ENCODE results near the gene SERTAD2.

SERTAD2 gene

DNA sequence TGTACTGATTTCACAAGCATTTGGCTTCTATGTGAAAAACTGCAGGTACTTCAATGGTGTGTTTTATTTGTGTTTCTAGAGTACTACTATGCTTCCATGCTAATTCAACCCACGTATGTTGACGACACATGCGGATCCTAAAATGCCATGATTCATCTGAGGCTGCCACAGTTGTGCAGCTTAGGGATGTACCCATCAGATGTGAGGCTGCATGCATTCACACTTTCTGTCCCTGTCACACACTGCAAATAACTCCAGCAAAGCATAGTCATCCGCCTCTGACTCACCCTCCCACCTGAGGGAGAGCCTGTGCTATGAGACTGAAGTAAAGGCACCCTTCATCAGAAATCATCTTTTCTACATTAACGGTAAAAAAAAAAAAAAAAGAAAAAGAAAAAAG is 22.1 kb upstream of the SERTAD2 start:
- DNase-seq (ENCODE audit: low read depth), result peak; percentile 63

DNA sequence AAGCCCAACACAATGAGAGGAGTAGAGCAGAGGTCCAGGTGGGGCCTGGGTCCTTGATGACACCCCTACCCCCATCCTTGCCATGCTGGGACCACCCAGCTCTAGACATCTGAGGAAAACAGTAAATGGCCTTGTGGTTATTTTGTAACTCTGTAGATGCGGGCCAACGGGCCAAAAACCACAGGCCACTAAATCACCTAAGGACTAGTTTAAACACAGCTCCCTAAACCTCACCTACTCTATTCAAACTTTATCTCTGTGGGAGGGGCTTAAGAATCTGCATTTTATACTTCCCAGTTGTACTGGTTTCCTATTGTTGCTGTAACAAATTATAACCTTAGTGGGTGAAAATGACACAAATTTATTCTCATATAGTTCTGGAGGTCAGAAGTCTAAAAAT is 19.0 kb upstream of the SERTAD2 start:
- no peak for DNase-seq (ENCODE audit: low read depth)

DNA sequence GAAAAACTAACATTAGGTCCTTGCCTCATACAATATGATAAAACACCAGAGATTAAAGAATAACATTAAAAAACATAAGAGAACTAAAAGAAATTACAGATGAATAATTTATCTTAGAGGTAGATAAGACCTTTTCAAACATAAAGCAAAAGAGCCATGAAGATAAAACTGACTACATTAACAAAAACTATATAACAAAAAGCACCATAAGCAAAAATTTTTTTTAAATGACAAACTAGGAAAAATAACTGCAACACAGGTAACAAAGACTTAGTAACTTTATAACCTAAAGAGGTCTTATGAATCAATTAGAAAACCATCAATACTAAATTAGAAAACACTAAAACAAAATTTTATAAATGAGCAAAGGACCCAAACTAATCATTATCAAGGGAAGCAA is 16.3 kb upstream of the SERTAD2 start:
- no peak for DNase-seq (ENCODE audit: low read depth)

DNA sequence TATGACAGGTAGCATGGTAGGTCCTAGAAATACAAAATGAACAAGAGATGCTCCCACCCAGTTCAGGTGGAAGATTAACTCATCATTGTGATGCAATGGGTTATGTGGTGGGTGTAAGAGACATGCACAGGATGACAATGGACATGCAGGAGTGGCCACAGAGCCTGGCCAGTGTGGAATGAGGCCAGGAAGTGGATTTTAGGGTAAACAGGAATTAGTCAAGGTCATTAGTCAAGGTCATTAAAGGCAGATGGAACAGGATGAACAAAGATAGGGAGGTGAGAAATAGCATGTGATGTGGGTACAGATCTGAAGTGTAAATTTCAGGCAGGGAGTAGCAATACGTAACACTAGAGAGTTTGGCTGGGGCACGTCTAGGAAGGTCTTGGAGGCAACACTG is 15.6 kb upstream of the SERTAD2 start:
- DNase-seq (ENCODE audit: low read depth), result no peak

DNA sequence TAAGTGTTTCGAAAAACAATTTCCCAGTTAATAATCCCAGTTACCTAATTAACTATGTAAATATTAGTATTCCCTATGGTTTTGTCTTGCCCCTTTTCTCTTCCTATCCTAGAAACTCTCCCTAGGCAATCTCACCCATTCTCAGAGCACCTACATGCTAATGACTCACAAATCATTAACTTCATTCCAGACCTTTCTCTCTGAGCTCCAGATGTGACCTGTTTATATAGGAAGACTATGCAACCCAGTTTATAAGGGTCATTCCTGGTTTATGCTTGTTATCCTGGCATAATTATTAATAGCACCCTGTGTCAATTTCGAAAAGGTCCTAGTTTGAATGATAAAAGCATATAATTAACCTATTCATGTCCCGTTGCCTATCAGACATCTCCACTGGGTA is 14.8 kb upstream of the SERTAD2 start:
- DNase-seq (ENCODE audit: low read depth), result no peak

DNA sequence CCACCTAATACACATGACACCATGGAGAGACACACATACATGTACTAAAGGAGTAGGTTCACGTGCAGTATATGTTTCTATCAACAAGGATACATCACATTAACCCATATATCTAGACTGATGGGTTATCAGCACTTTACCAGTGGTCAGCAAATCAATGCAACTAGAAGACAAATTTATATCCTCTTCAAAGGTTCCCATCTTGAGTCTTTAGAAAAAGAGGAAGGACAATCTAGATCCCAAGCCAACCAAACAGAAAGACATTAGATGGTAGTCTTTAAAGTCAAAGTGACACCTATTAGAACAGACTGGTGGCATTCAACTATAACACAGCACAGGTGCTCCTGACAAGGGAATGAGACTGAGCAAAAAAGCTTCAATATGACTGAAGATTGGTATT is 13.8 kb upstream of the SERTAD2 start:
- DNase-seq (ENCODE audit: low read depth), result no peak

DNA sequence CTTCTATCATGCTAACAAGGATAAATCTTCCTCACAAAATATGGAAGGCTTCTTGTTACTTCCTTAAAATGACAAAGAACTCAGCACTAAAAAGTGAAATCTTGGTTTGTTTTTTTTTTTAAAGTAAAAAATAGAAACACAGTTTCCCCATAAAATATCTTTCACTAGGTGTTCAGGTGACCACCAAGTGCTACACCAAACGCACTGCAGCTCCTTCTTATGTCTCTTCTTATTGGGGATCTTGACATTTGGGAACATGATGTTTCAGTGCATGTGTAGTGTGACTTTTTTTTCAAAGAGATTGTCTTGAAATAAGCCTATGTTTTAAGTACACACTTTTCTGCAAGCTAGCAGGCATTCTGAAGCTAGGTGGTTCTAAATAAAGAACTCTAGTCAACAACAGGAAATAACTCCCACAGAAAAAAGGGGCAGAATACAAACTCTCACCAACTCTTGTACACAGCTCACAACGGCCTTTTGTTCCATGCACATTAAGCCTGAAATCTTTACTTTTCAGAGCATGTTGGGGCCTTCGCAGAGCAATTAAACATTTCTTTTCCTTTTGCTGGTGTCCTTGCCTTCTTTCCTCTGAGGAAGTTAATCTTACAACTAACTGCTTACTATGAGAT is 13.2 kb upstream of the SERTAD2 start:
- DNase-seq (ENCODE audit: low read depth), result no peak

DNA sequence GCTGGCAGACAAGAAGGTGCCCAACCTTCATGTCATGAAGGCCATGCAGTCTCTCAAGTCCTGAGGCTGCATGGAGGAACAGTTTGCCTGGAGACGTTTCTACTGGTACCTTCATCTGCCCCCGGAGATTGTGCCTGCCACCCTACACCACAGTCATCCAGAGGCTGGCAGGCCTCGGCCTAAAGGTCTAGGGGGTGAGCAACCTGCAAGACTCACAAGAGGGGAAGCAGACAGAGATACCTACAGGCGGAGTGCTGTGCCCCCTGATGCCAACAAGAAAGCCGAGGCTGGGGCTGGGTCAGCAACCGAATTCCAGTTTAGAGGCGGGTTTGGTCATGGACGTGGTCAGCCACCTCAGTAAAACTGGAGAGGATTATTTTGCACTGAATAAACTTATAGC is 12.0 kb upstream of the SERTAD2 start:
- DNase-seq (ENCODE audit: low read depth), result no peak

DNA sequence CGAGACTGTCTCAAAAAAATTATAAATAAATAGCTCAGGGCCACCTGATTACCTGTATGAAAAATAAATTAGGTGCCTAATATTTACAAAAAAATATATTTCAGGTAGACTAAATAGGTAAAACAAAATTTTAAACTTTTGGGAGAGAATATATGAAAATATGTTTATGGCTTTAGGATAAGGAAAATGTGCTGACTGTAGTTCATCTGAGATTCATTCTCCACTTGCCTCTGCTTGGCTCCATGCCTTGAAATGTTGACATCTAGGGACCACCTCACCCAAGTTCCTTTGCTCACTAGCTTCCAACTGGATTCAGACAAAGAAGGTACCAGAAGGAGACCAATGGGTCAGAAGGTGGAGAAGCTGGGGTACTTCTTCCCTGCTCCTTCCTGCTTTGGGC is 9.7 kb upstream of the SERTAD2 start:
- no peak for DNase-seq (ENCODE audit: low read depth)

DNA sequence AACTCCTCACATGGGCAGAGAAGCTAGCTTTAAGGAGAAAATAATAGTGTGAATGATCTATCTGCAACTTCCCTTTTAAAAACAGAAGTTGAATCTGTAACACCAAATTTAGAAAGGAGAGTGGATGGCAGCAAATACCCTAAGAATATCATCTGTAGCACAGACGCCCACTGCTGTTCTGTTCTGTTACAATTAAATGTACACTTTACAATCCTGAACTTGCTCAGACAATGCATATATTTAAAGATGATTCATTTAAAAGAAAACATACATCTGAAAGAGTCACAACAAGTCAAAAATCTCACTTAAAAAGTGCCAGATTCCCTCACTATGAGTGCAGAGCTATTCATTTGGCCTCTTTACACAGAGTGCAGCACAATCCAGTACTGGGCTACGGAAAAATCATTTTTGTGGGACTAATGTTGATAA is 8.0 kb upstream of the SERTAD2 start:
- no peak for DNase-seq (ENCODE audit: low read depth)

DNA sequence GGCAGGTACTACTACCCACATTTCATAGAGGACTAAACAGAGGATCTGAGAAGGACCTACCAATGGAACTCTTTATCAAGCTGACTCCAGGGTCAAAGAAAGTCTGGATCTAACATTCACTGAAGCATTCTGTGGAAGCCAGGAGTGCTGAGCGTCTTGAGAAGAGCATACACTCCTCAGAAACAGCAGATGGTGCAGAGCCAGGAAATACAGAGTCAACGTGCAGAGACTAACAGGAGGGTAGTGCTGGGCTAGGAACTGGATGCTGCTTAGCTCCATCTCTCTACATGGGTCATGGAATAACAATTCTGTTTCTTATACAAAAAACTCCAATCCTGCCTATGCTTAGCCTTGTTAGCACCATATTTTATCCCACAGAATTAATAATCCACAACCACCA is 5.5 kb upstream of the SERTAD2 start:
- DNase-seq (ENCODE audit: low read depth), result no peak

DNA sequence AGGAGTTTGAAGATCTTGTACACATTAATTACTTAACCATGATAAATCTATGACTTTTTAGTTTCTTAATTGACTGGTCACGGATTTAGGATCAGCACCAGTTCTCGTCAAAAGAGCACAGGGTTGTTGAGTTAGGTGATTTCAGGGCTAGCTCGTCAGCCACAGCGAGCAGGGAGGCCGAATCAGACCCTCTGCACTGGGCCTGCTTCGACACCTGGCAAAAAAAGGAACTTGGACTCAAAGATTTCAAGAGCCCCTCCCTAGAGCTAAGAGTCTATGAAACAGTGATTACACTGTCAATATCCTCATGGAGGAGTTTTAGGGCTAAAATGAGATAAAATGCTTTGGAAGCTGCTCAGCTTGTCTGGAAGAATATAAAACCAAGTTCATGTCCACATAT is 4.6 kb upstream of the SERTAD2 start:
- no peak for DNase-seq (ENCODE audit: low read depth)

DNA sequence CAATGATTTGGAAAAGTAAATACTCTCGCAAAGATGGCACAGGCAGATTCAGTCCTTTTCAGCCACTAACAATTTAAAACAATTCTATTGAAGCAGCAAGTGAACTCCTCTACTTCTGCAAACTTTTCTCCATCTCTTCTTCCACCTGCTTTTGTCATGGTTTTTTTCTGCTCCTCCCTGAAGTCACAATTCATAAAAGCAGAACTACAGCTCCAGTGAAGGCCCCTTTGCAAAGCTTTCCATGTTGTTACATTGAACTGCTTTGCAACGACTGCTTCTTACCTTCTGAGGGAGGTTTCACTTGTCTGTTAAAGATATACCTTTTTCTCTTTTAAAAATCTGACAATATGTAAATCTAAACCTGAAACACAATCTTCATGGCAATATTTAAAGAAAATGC is 3.7 kb upstream of the SERTAD2 start:
- DNase-seq (ENCODE audit: low read depth), result no peak

DNA sequence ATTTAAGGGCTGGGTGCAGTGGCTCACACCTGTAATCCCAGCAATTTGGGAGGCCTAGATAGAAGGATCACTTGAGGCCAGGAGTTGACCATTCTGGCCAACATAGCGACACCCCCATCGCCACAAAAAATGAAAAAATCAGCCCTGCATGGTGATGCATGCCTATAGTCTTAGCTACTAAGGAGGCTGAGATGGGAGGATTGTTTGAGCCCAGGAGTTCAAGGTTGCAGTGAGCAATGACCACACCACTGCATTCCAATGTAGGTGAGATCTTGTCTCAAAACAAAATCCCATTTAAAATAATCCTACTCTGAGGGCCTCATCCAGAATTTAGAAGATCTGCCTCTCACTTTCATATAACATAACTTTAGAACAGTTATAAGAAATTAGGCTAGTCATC is 2.7 kb upstream of the SERTAD2 start:
- peak; percentile 31 for DNase-seq (ENCODE audit: low read depth)

DNA sequence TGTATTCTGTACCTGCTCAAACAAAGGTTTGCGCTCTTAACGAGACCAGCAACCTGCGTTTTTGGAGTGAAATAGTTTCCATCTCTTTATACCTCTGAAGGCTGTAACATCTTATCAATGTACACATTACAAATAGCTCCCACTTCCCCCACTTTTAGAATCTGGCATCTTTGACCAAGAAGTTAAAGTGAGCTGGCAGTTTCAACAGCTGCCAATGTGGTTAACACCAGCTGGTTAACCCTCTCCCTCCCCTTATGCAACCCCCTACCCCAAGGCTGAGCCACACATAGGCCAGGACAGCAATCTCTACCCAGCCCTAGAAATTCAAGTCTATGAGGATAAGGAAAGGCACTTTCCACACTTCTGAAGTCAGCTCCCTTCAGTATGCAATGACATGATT is 2.2 kb upstream of the SERTAD2 start:
- DNase-seq (ENCODE audit: low read depth), result no peak

DNA sequence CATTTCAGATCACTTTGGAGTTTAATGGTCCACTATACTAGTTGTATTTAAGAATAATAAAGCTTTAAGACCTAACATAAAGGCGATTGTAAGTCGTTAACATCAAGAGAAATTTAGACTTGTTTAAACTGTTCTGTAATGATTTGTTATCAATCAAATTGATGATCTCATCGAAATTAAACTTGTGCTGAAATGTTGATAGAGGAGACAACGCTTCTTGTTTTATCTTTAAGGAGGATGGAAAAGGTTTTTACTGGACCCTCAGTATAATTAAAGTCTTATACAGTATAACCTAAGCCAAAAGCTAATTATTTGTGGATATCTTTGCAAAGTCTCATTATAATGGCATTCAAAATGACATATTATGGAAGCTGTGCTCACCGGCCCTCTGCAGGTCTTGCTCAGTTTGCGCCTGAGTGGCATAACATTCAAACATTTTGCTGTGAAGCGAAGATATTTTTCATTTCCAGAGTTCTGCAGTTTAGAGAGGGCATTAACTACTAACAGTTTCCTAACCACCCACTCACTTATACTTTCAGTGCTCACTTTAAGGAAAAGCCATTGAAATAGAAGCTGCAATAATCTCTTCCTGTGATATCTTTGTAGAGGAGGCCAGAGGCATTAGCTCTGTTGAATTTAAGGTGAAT is 1.4 kb upstream of the SERTAD2 start:
- peak; percentile 66 for DNase-seq (ENCODE audit: low read depth)

DNA sequence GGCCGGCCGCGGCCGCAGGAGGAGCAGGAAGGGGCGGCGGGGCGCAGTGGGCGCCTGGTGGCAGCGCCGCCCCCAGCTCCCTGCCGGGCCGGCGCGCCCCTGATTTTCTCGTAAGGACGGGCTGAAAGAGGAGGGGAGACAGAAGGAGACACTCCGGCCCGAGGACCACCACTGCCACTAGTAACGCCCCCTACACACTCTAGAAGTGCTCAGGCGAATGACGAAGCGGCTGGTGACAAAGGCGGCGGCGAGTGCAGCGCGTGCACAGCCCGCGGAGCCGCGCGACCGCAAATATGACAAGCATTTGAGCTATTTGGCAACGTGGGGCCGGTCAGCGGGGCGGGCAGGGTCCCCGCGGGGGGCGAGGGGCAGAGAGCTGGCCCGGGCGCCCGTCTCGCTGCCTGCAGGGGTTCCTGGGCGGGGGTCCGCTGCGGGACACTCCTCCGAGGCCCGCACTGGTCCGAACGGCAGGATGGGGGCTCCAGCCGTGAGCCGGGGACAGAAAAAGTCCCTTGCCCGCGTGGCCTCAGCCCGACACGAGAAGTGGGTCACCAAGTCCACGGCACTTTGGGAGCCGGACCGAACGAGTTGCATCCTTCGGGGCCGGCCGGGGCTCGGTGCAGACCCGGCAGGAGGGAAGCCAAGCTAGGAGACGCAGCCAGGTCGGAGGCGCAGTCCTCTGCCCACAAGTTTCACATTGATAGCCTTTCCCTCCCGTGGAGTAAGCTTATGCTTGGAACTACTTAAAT is 524 bp upstream of the SERTAD2 start:
- peak; percentile 95 for DNase-seq (ENCODE audit: low read depth)

DNA sequence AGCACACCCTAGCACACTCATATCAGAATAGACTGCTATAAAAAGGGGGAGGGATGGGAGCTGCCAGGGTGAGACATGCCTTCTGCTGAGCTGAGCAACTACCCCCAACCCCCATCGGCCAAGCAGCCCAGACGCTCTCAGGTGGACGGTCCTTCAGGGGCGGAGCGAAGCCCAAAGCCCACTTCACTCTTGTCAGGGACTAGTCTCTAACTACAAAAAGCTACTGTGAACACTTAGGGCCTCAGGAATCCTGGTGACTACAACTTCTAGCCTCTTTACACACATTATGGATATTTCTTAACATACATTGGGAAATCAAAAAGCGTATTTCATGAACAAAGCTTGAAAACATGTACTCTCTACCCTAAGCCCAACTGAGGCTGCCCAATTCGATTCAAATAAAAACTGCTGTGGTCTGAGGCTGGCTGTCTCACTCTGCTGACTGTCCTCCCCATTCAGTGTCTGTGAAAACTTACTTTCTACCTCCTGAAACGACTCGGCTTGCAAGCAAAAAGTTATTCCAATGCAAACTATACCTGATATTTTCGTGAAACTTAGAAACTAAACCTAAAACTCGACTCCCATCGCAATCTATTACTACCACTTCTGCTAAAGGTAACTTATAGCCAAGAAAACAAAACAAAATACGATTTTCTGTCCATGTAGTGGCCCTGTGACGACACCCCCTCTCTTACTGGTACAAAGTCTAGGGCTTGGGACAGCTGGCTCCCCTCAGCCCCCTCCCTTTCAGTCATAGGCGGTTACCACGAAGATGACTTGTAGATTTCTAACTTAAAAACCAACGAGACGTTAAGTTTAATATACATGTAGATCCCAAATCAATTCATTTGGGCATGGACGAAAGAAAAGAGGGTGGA is 1.2 kb downstream of the SERTAD2 start:
- DNase-seq (ENCODE audit: low read depth), result peak; percentile 69

DNA sequence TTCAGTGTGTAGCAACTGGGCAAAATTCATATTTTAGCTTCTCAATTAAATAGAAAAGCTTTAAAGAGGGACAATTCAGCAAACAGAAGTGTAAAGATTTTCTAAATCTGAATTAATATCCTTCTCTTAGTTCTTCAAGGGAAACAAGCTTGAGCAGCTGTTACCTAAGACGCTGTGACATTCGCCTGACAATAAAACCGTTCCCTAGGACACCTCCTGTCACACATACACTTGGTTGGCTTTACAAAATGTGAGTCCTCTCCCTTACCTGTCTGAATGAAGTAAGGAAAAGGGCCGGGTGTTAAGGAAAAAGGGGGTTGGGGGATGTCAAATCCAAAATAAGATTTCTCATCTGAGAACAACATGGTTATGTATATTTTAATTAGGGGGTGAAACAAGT is 2.1 kb downstream of the SERTAD2 start:
- DNase-seq (ENCODE audit: low read depth), result no peak

DNA sequence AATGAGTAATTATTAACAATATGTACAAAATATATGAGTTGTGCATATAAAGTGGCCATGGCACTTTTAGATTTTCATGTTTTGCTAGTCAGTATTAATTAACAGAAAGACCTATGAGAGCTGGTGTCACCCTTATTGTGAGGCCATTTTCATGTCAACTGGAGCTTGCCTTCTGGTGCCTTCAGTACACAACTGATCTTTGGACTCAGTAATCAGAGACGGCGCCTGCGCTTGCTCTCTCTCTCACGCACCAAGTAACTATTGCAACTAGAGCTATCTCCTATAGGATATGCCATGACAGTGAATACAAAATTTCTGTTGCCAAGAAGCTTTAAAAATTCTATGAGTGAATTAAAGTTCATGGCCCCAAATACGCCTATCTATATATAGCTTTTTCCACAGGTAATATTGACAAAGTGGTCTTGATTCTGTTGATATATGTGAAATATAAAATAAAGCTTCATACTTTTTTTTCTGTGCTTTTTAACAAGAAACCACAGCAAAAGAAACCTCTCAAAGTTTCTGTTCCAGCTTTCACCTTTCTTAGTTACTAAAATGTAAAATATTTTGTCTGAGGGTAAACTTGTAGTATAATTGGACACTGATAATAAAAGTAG is 2.9 kb downstream of the SERTAD2 start:
- DNase-seq (ENCODE audit: low read depth), result no peak

DNA sequence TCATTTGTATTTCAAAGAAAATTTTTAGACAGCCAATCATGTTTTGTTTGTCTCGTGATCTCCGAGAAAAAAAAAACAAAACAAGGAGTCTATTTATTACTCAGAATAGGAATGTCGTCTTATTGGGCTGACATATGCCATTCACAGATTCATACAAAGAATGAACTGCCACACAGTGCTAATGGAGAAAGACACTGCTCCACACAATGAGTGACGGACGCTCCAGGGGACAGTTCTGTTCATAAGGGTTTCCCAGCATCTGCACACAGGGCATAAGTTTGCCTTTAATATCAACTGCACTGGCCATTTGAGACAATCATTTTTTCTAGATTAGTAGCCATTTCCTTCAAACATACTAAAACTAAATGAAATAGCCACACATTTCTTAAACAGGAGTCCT is 3.4 kb downstream of the SERTAD2 start:
- no peak for DNase-seq (ENCODE audit: low read depth)

DNA sequence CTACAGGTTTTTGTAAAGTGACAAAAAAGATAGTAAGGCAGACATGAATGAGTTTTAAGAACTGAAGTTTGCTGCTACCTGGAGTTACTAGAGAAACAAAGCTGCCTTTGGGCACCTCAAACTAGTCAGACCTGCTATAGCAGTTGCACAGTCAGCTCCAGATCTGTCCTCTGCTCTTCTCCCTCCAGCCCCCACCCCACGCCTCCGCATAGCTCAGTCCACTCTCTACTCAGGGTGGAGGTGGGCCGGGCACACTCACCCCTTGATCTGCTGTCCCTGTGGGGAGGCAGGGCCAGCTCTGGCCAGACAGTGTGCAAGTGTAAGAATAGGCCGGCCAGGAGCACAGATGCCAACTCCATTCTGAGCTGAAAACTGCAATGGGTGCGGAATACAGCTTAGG is 4.1 kb downstream of the SERTAD2 start:
- DNase-seq (ENCODE audit: low read depth), result no peak
